Posterior vena cava (tissue), 2 donors: ENCODE measurements around the gene NAB1. TPM values are rescaled to one million over a fixed set of nuclear protein-coding genes. Genes with fewer than 3 reads are reported as not detected.
A peak's percentile ranks its signal among the peaks of the same experiment; 100 is the strongest.

ENCODE experiments used
- DNase-seq: peaks from one replicate; pipeline ENCODE4 v3.0.0-alpha.2; 2020; ENCODE audit warnings: low spot score
- intact Hi-C, 2 donors: fragments of 100-400 bp; cut with DNase I; formaldehyde crosslinking; loops; one replicate each; pipeline versions ENCODE4 v1.14.1 to v1.14.2; 2022 to 2023
- total RNA-seq, 2 donors: library from RNA; stranded (reverse); fragmentation: NEBNext Ultra II Directional; extraction: Animal tissue kit (Norgen Biotek cat#: 25700); gene quantifications; one replicate each; pipeline ENCODE4 v1.2.1, GENCODE V29; 2021
- donor health status: DM: yes; HTN: yes; CAD: no.
- donor health status: DM: yes; HTN: yes; CAD: no.

Gene NAB1
- total RNA-seq, 2 donors from 2014 or later = 40.9 to 41.7 TPM

GRCh38 chr2:190635781-190636180, 13.1 kb upstream of the NAB1 start:
- no peak for DNase-seq
- intact Hi-C loops = no loop called here

GRCh38 chr2:190636361-190636760, 12.5 kb upstream of the NAB1 start:
- intact Hi-C loops = no loop called here
- DNase-seq = no peak

- DNase-seq = no peak
- intact Hi-C loops = no loop called here
These were observed 11.6 kb upstream of the NAB1 start for GRCh38 chr2:190637281-190637734.

GRCh38 chr2:190637903-190638618, 10.8 kb upstream of the NAB1 start:
- DNase-seq = no peak
- intact Hi-C loops = no loop called here

- DNase-seq = no peak
- intact Hi-C loops = no loop called here
These were observed 8.8 kb upstream of the NAB1 start for GRCh38 chr2:190640117-190640516.

- DNase-seq = no peak
- intact Hi-C loops = no loop called here
These were observed 7.4 kb upstream of the NAB1 start for GRCh38 chr2:190641469-190641868.

- DNase-seq = no peak
- intact Hi-C loops = loop anchor here in 1 of 2 donors (5.0 kb wide), 1 partner anchor 110 kb away; no protein-coding TSS in a partner anchor
These were observed 1.9 kb upstream of the NAB1 start for GRCh38 chr2:190646780-190647522.

GRCh38 chr2:190648289-190649034, 421 bp upstream of the NAB1 start:
- intact Hi-C loops = loop anchor here in 1 of 2 donors (5.0 kb wide), 1 partner anchor 111 kb away; no protein-coding TSS in a partner anchor
- peak; percentile 96 for DNase-seq

- DNase-seq = no peak
- intact Hi-C loops = loop anchor here in 1 of 2 donors (5.0 kb wide), 1 partner anchor 113 kb away; no protein-coding TSS in a partner anchor
These were observed 1.0 kb downstream of the NAB1 start for GRCh38 chr2:190649798-190650390.

- no peak for DNase-seq
- intact Hi-C loops = no loop called here
These were observed 2.5 kb downstream of the NAB1 start for GRCh38 chr2:190651413-190651812.

GRCh38 chr2:190653231-190653630, 4.3 kb downstream of the NAB1 start:
- intact Hi-C loops = no loop called here
- no peak for DNase-seq

GRCh38 chr2:190653931-190654330, 5.0 kb downstream of the NAB1 start:
- intact Hi-C loops = no loop called here

GRCh38 chr2:190655113-190655512, 6.2 kb downstream of the NAB1 start:
- intact Hi-C loops = no loop called here
- no peak for DNase-seq

More at GRCh38 chr2:190653931-190654330, 5.0 kb downstream of the NAB1 start:
- no peak for DNase-seq

- intact Hi-C loops = no loop called here
- DNase-seq = no peak
These were observed 6.7 kb downstream of the NAB1 start for GRCh38 chr2:190655570-190655969.

GRCh38 chr2:190656301-190656700, 7.4 kb downstream of the NAB1 start:
- intact Hi-C loops = no loop called here
- no peak for DNase-seq

- DNase-seq = no peak
- intact Hi-C loops = no loop called here
These were observed 8.8 kb downstream of the NAB1 start for GRCh38 chr2:190657474-190658255.

- intact Hi-C loops = no loop called here
- no peak for DNase-seq
These were observed 10.7 kb downstream of the NAB1 start for GRCh38 chr2:190659553-190659952.

- intact Hi-C loops = no loop called here
- DNase-seq = no peak
These were observed 13.9 kb downstream of the NAB1 start for GRCh38 chr2:190662754-190663153.

GRCh38 chr2:190663348-190663747, 14.5 kb downstream of the NAB1 start:
- no peak for DNase-seq
- intact Hi-C loops = no loop called here
